ENCODE measurements around the gene COL10A1.

GRCh38 chr6:116169880-116170279 is 43.9 kb upstream of the COL10A1 start:
- TF ChIP-seq CTCF (IDR thresholded peaks at IDR 0.05; ENCODE audit: insufficient read depth, low read depth, low read length) (no peak), EZH2 (IDR thresholded peaks at IDR 0.05; ENCODE audit: insufficient read depth, low read length) (no peak)

Data from astrocyte (in vitro differentiated cells and primary cell).